Iris pigment epithelial cell (primary cell): ENCODE measurements around the gene ATP2B2.
"Not testable (repeated sequence)": the region's sequence is repeated elsewhere in the genome, so short reads cannot be mapped to it uniquely, and the experiment has no call there.

Source experiments
- DNase-seq: peaks from one replicate; pipeline ENCODE4 v3.0.0-alpha.2; 2011; ENCODE audit warnings: low read depth

ATP2B2 gene

GRCh38 chr3:10399634-10400033 is 105.8 kb downstream of the ATP2B2 start:
- no peak for DNase-seq

GRCh38 chr3:10398341-10398740 is 107.0 kb downstream of the ATP2B2 start:
- DNase-seq: no peak

- DNase-seq: no peak
Observed at GRCh38 chr3:10397879-10398278, 107.5 kb downstream of the ATP2B2 start.

- DNase-seq: no peak
Observed at GRCh38 chr3:10396931-10397330, 108.5 kb downstream of the ATP2B2 start.

- DNase-seq: no peak
Observed at GRCh38 chr3:10396083-10396482, 109.3 kb downstream of the ATP2B2 start.

- no peak for DNase-seq
Observed at GRCh38 chr3:10395671-10396070, 109.7 kb downstream of the ATP2B2 start.

- DNase-seq: no peak
Observed at GRCh38 chr3:10395196-10395595, 110.2 kb downstream of the ATP2B2 start.

GRCh38 chr3:10394491-10395025 is 110.8 kb downstream of the ATP2B2 start:
- no peak for DNase-seq

- DNase-seq: no peak
Observed at GRCh38 chr3:10393514-10393913, 111.9 kb downstream of the ATP2B2 start.

- no peak for DNase-seq
Observed at GRCh38 chr3:10392906-10393461, 112.4 kb downstream of the ATP2B2 start.

- DNase-seq: peak; percentile 8
Observed at GRCh38 chr3:10392244-10392643, 113.1 kb downstream of the ATP2B2 start.

GRCh38 chr3:10391391-10391790 is 114.0 kb downstream of the ATP2B2 start:
- no peak for DNase-seq

- no peak for DNase-seq
Observed at GRCh38 chr3:10390641-10391373, 114.6 kb downstream of the ATP2B2 start.

GRCh38 chr3:10389995-10390394 is 115.4 kb downstream of the ATP2B2 start:
- DNase-seq: no peak

GRCh38 chr3:10389339-10389738 is 116.0 kb downstream of the ATP2B2 start:
- no peak for DNase-seq

GRCh38 chr3:10387881-10388609 is 117.3 kb downstream of the ATP2B2 start:
- DNase-seq: no peak

- DNase-seq: no peak
Observed at GRCh38 chr3:10386121-10386520, 119.3 kb downstream of the ATP2B2 start.

- DNase-seq: no peak
Observed at GRCh38 chr3:10384541-10385360, 120.6 kb downstream of the ATP2B2 start.

- DNase-seq: no peak
Observed at GRCh38 chr3:10383850-10384248, 121.5 kb downstream of the ATP2B2 start.

GRCh38 chr3:10382892-10383849 is 122.2 kb downstream of the ATP2B2 start:
- no peak for DNase-seq

- DNase-seq: not testable (repeated sequence)
Observed at GRCh38 chr3:10382445-10382844, 122.9 kb downstream of the ATP2B2 start.
